HEK293 (cell line): ENCODE measurements around the gene ZC3H15.

Experiments
- CTCF ChIA-PET: fragments of 350-600 bp; formaldehyde crosslinking; extraction: SDS; loops from one replicate; lab custom pipeline; 2021; ENCODE audit warnings: antibody characterized with exemption; lab: Yijun Ruan, JAX
- POLR2A ChIA-PET: fragments of 300-600 bp; formaldehyde crosslinking; extraction: SDS; loops from one replicate; lab custom pipeline; 2020; ENCODE audit warnings: antibody characterized with exemption, inconsistent platforms; lab: Yijun Ruan, JAX
- H3K27ac ChIP-seq: fragments of 200-500 bp; sonication (Bioruptor generic); 2 replicates; pipeline ENCODE4 v1.5.1; 2014; ENCODE audit warnings: low read depth, low read length, control low read depth, inconsistent platforms; ENCODE audit errors: extremely low read depth
- H3K36me3 ChIP-seq, 2 experiments: fragments of 200-500 bp in 1 of 2; sonication (Bioruptor generic) in 1 of 2; 1 replicate in 1 of 2; 2 replicates in 1 of 2; pipeline ENCODE4 v1.5.1; 2014 to 2017; ENCODE audit warnings: inconsistent platforms in 2 of 2, low read length in 2 of 2; ENCODE audit not compliant: control insufficient read depth in 2 of 2, insufficient read depth in 1 of 2
- H3K4me1 ChIP-seq: fragments of 200-500 bp; sonication (Bioruptor generic); 2 replicates; pipeline ENCODE4 v1.5.1; 2014; ENCODE audit warnings: mild to moderate bottlenecking, low read length, inconsistent platforms; ENCODE audit not compliant: control insufficient read depth, insufficient read depth
- H3K4me3 ChIP-seq: 2 replicates; pipeline ENCODE4 v1.5.1; 2011; ENCODE audit warnings: low read depth, mild to moderate bottlenecking, control low read depth, low read length, moderate library complexity
- H3K9me3 ChIP-seq: fragments of 200-500 bp; sonication (Bioruptor generic); 2 replicates; pipeline ENCODE4 v1.5.1; 2014; ENCODE audit warnings: low read depth, low read length, inconsistent platforms; ENCODE audit not compliant: control insufficient read depth, insufficient read depth
- GLIS2 ChIP-seq: fragments of 450-650 bp; formaldehyde crosslinking; IDR thresholded peaks from 2 replicates; pipeline ENCODE4 v1.5.1; 2016; ENCODE audit warnings: missing biosample characterization, missing genetic modification characterization
- PRDM1 ChIP-seq: fragments of 450-650 bp; formaldehyde crosslinking; IDR thresholded peaks from 2 replicates; pipeline ENCODE4; 2016; ENCODE audit warnings: missing biosample characterization, missing genetic modification characterization
- SP3 ChIP-seq: fragments of 450-650 bp; formaldehyde crosslinking; IDR thresholded peaks from 2 replicates; pipeline ENCODE4 v1.5.1; 2016; ENCODE audit warnings: missing biosample characterization, missing genetic modification characterization
- TCF7L2 ChIP-seq: IDR thresholded peaks from 2 replicates; pipeline ENCODE4 v1.6.1; 2011; ENCODE audit warnings: low read depth, mild to moderate bottlenecking, inconsistent platforms, low read length, moderate library complexity, borderline replicate concordance
- TRIM28 ChIP-seq: IDR thresholded peaks from 2 replicates; pipeline ENCODE4 v1.6.1; 2011; ENCODE audit warnings: low read length, control low read depth, borderline replicate concordance
- ZFP37 ChIP-seq: fragments of 450-650 bp; formaldehyde crosslinking; IDR thresholded peaks from 2 replicates; pipeline ENCODE4 v1.5.1; 2016; ENCODE audit warnings: missing biosample characterization, missing genetic modification characterization
- ZIC2 ChIP-seq: fragments of 450-650 bp; formaldehyde crosslinking; IDR thresholded peaks from 2 replicates; pipeline ENCODE4 v1.5.1; 2016; ENCODE audit warnings: missing biosample characterization, missing genetic modification characterization
- ZNF223 ChIP-seq: fragments of 450-650 bp; formaldehyde crosslinking; IDR thresholded peaks from 2 replicates; pipeline ENCODE4 v1.5.1; 2016; ENCODE audit warnings: missing biosample characterization, missing genetic modification characterization
- ZNF23 ChIP-seq: fragments of 450-650 bp; formaldehyde crosslinking; IDR thresholded peaks from 2 replicates; pipeline ENCODE4 v1.5.1; 2016; ENCODE audit warnings: missing biosample characterization, missing genetic modification characterization, borderline replicate concordance
- ZNF335 ChIP-seq: fragments of 450-650 bp; formaldehyde crosslinking; conservative IDR thresholded peaks from 2 replicates; pipeline ENCODE4 v1.5.1; 2016; ENCODE audit warnings: missing biosample characterization, missing genetic modification characterization
- ZNF423 ChIP-seq: fragments of 450-650 bp; formaldehyde crosslinking; IDR thresholded peaks from 2 replicates; pipeline ENCODE4 v1.5.1; 2016; ENCODE audit warnings: missing biosample characterization, missing genetic modification characterization
- ZNF510 ChIP-seq: fragments of 450-650 bp; formaldehyde crosslinking; IDR thresholded peaks from 2 replicates; pipeline ENCODE4 v1.5.1; 2018; ENCODE audit warnings: mild to moderate bottlenecking, missing genetic modification characterization, missing biosample characterization; ENCODE audit not compliant: insufficient replicate concordance
- ZNF544 ChIP-seq: fragments of 450-650 bp; formaldehyde crosslinking; IDR thresholded peaks from 2 replicates; pipeline ENCODE4 v1.5.0; 2017; ENCODE audit warnings: missing biosample characterization, missing genetic modification characterization
- ZNF558 ChIP-seq: fragments of 450-650 bp; formaldehyde crosslinking; IDR thresholded peaks from 2 replicates; pipeline ENCODE4 v1.5.1; 2016; ENCODE audit warnings: missing biosample characterization, missing genetic modification characterization
- ZNF624 ChIP-seq: fragments of 450-650 bp; formaldehyde crosslinking; IDR thresholded peaks from 2 replicates; pipeline ENCODE4 v1.5.1; 2017; ENCODE audit warnings: missing biosample characterization, missing genetic modification characterization
- ZNF629 ChIP-seq: fragments of 450-650 bp; formaldehyde crosslinking; IDR thresholded peaks from 2 replicates; pipeline ENCODE4 v1.5.1; 2017; ENCODE audit warnings: missing biosample characterization, missing genetic modification characterization
- ZNF677 ChIP-seq: fragments of 450-650 bp; IDR thresholded peaks from 2 replicates; pipeline ENCODE4 v1.5.0; 2018; ENCODE audit warnings: missing biosample characterization, mild to moderate bottlenecking, missing genetic modification characterization, moderate library complexity
- ZNF747 ChIP-seq: fragments of 450-650 bp; formaldehyde crosslinking; IDR thresholded peaks from 2 replicates; pipeline ENCODE4 v1.5.1; 2016; ENCODE audit warnings: missing biosample characterization, missing genetic modification characterization
- ZNF776 ChIP-seq: fragments of 450-650 bp; formaldehyde crosslinking; IDR thresholded peaks from 2 replicates; pipeline ENCODE4 v1.5.0; 2017; ENCODE audit warnings: missing biosample characterization, missing genetic modification characterization, borderline replicate concordance
- ZNF791 ChIP-seq: fragments of 450-650 bp; formaldehyde crosslinking; IDR thresholded peaks from 2 replicates; pipeline ENCODE4 v1.5.1; 2016; ENCODE audit warnings: missing biosample characterization, missing genetic modification characterization
- ZNF830 ChIP-seq: fragments of 450-650 bp; IDR thresholded peaks from 2 replicates; pipeline ENCODE4 v1.5.0; 2018; ENCODE audit warnings: missing biosample characterization, missing genetic modification characterization, low read depth, mild to moderate bottlenecking, moderate library complexity
- TF ChIP-seq, protein P1 (sequence below): fragments of 450-650 bp; IDR thresholded peaks from 2 replicates; pipeline ENCODE4 v1.5.1; 2018; ENCODE audit warnings: missing biosample characterization, missing genetic modification characterization
- TF ChIP-seq, protein P2 (sequence below): fragments of 450-650 bp; formaldehyde crosslinking; IDR thresholded peaks from 2 replicates; pipeline ENCODE4 v1.5.1; 2016; ENCODE audit warnings: missing biosample characterization, missing genetic modification characterization
- TF ChIP-seq, protein P3 (sequence below): fragments of 450-650 bp; formaldehyde crosslinking; IDR thresholded peaks from 2 replicates; pipeline ENCODE4 v1.5.1; 2016; ENCODE audit warnings: missing biosample characterization, missing genetic modification characterization
- TF ChIP-seq, protein P4 (sequence below): fragments of 450-650 bp; formaldehyde crosslinking; IDR thresholded peaks from 2 replicates; pipeline ENCODE4 v1.5.1; 2016; ENCODE audit warnings: missing biosample characterization, missing genetic modification characterization
- TF ChIP-seq, protein P5 (sequence below): fragments of 450-650 bp; formaldehyde crosslinking; IDR thresholded peaks from 2 replicates; pipeline ENCODE4 v1.5.1; 2017; ENCODE audit warnings: missing biosample characterization, missing genetic modification characterization
- TF ChIP-seq, protein P6 (sequence below): fragments of 450-650 bp; formaldehyde crosslinking; IDR thresholded peaks from 2 replicates; pipeline ENCODE4 v1.5.1; 2017; ENCODE audit warnings: missing biosample characterization, missing genetic modification characterization

Gene ZC3H15

DNA sequence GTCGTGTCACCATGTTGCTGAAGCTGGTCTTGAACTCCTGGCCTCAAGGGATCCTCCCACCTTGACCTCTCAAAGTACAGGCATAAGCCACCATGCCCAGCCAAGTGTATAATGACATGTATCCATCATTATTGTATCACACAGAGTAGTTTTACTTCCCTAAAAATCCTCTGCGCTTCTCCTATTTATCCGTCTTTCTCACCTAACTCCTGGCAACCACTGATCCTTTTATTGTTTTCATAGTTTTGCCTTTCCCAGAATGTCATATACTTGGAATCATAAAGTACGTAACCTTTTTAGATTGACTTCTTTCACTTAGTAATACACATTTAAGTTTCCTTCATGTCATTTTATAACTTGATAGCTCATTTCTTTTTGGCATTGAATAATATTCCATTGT is 51.0 kb downstream of the ZC3H15 start:
- no peaks in the 10 kb centered on the region for H3K4me1 ChIP-seq
- POLR2A ChIA-PET = interaction anchor here (1.3 kb wide), 1 partner anchor 53 kb away, joined by 4 read pairs; the partner anchor contains the start of gene ITGAV
- no peaks in the 10 kb centered on the region for H3K9me3 ChIP-seq
- TF ChIP-seq, protein P1, sequence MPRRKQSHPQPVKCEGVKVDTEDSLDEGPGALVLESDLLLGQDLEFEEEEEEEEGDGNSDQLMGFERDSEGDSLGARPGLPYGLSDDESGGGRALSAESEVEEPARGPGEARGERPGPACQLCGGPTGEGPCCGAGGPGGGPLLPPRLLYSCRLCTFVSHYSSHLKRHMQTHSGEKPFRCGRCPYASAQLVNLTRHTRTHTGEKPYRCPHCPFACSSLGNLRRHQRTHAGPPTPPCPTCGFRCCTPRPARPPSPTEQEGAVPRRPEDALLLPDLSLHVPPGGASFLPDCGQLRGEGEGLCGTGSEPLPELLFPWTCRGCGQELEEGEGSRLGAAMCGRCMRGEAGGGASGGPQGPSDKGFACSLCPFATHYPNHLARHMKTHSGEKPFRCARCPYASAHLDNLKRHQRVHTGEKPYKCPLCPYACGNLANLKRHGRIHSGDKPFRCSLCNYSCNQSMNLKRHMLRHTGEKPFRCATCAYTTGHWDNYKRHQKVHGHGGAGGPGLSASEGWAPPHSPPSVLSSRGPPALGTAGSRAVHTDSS (tag by site-specific recombination) = no peak
- TF ChIP-seq ZNF791 (tag by site-specific recombination) = no peak
- TF ChIP-seq ZNF23 (tag by site-specific recombination) = no peak
- no peak for TF ChIP-seq ZNF747
- TF ChIP-seq TRIM28 = no peak
- no peak for TF ChIP-seq SP3
- TF ChIP-seq, protein P2, sequence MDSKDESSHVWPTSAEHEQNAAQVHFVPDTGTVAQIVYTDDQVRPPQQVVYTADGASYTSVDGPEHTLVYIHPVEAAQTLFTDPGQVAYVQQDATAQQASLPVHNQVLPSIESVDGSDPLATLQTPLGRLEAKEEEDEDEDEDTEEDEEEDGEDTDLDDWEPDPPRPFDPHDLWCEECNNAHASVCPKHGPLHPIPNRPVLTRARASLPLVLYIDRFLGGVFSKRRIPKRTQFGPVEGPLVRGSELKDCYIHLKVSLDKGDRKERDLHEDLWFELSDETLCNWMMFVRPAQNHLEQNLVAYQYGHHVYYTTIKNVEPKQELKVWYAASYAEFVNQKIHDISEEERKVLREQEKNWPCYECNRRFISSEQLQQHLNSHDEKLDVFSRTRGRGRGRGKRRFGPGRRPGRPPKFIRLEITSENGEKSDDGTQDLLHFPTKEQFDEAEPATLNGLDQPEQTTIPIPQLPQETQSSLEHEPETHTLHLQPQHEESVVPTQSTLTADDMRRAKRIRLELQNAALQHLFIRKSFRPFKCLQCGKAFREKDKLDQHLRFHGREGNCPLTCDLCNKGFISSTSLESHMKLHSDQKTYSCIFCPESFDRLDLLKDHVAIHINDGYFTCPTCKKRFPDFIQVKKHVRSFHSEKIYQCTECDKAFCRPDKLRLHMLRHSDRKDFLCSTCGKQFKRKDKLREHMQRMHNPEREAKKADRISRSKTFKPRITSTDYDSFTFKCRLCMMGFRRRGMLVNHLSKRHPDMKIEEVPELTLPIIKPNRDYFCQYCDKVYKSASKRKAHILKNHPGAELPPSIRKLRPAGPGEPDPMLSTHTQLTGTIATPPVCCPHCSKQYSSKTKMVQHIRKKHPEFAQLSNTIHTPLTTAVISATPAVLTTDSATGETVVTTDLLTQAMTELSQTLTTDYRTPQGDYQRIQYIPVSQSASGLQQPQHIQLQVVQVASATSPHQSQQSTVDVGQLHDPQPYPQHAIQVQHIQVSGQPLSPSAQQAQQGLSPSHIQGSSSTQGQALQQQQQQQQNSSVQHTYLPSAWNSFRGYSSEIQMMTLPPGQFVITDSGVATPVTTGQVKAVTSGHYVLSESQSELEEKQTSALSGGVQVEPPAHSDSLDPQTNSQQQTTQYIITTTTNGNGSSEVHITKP (tag by site-specific recombination) = no peak
- no peak for TF ChIP-seq ZNF629 (tag by site-specific recombination)
- no peak for TF ChIP-seq ZFP37 (tag by site-specific recombination)
- TF ChIP-seq ZNF677 (tag by site-specific recombination) = no peak
- TF ChIP-seq TCF7L2 = no peak
- TF ChIP-seq, protein P3, sequence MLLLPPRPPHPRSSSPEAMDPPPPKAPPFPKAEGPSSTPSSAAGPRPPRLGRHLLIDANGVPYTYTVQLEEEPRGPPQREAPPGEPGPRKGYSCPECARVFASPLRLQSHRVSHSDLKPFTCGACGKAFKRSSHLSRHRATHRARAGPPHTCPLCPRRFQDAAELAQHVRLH (tag by site-specific recombination) = no peak
- TF ChIP-seq ZNF423 (tag by site-specific recombination) = no peak
- TF ChIP-seq ZNF544 (tag by site-specific recombination) = no peak
- TF ChIP-seq, protein P4, sequence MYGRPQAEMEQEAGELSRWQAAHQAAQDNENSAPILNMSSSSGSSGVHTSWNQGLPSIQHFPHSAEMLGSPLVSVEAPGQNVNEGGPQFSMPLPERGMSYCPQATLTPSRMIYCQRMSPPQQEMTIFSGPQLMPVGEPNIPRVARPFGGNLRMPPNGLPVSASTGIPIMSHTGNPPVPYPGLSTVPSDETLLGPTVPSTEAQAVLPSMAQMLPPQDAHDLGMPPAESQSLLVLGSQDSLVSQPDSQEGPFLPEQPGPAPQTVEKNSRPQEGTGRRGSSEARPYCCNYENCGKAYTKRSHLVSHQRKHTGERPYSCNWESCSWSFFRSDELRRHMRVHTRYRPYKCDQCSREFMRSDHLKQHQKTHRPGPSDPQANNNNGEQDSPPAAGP (tag by site-specific recombination) = no peak
- no peak for TF ChIP-seq ZNF223 (tag by site-specific recombination)
- no peak for TF ChIP-seq ZNF830 (tag by site-specific recombination)
- TF ChIP-seq GLIS2 = no peak
- TF ChIP-seq ZNF510 (tag by site-specific recombination) = no peak
- TF ChIP-seq, all 188 proteins: peak for 0
- H3K4me3 ChIP-seq = no peak overlapping the region
- H3K36me3 ChIP-seq = no peaks in the 10 kb centered on the region
- CTCF ChIA-PET = no interaction called here
- H3K27ac ChIP-seq = no peak overlapping the region

DNA sequence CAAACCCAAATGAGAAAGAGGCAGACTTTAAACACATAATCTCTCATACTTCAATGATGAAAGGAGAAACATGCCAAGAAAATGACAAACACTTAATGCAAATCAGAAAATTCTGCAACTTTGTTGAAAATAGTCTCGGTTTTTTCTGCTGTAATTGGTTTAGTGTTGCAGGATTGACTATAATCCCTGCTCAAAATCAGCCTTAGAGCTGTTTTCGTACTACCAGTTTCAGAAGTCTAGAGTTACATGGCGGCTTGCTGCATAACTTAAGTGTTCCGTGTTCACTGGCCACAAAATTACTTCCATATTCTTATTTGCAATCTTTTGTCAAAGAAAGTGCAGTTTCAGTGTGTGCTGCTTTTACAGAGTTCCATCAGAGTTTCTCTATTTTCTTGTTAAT is 54.9 kb downstream of the ZC3H15 start:
- Histone ChIP-seq H3K4me3 (no peak overlapping the region), H3K9me3 (no peaks in the 10 kb centered on the region), H3K4me1 (peaks cover 10% of the 10 kb centered on the region; the same call in 1 of the 2 replicates), H3K27ac (no peak overlapping the region), H3K36me3 (no peaks in the 10 kb centered on the region)
- POLR2A ChIA-PET = interaction anchor here (1.7 kb wide), 1 partner anchor 49 kb away, joined by 6 read pairs; the partner anchor contains the start of gene ITGAV
- no peak for TF ChIP-seq ZNF558 (tag by site-specific recombination)
- TF ChIP-seq, protein P5, sequence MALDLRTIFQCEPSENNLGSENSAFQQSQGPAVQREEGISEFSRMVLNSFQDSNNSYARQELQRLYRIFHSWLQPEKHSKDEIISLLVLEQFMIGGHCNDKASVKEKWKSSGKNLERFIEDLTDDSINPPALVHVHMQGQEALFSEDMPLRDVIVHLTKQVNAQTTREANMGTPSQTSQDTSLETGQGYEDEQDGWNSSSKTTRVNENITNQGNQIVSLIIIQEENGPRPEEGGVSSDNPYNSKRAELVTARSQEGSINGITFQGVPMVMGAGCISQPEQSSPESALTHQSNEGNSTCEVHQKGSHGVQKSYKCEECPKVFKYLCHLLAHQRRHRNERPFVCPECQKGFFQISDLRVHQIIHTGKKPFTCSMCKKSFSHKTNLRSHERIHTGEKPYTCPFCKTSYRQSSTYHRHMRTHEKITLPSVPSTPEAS = no peak
- TF ChIP-seq ZNF629 (tag by site-specific recombination) = no peak
- TF ChIP-seq, protein P6, sequence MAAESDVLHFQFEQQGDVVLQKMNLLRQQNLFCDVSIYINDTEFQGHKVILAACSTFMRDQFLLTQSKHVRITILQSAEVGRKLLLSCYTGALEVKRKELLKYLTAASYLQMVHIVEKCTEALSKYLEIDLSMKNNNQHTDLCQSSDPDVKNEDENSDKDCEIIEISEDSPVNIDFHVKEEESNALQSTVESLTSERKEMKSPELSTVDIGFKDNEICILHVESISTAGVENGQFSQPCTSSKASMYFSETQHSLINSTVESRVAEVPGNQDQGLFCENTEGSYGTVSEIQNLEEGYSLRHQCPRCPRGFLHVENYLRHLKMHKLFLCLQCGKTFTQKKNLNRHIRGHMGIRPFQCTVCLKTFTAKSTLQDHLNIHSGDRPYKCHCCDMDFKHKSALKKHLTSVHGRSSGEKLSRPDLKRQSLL (tag by site-specific recombination) = no peak
- no peak for TF ChIP-seq ZNF624 (tag by site-specific recombination)
- no peak for TF ChIP-seq ZIC2
- no peak for TF ChIP-seq ZNF335 (tag by site-specific recombination)
- no peak for TF ChIP-seq ZNF776 (tag by site-specific recombination)
- TF ChIP-seq PRDM1 = no peak
- CTCF ChIA-PET = interaction anchor here (0.6 to 1.1 kb wide), 2 partner anchors 49 to 67 kb away, joined by 3 read pairs; no protein-coding TSS in a partner anchor
